Fibroblast of pulmonary artery (primary cell): Measurements from ENCODE around the gene HERC3.

Experiments used
- DNase-seq: peaks from one replicate; pipeline ENCODE4 v3.0.0-alpha.2; 2010; ENCODE audit warnings: low read depth
- H3K4me3 ChIP-seq: replicated peaks from 2 replicates; pipeline ENCODE4 v1.5.1; 2011; ENCODE audit warnings: low read depth, mild to moderate bottlenecking, control low read depth, low read length, moderate library complexity
- CTCF ChIP-seq: IDR thresholded peaks from 2 replicates; pipeline ENCODE4 v1.5.1; 2011; ENCODE audit warnings: mild to moderate bottlenecking, control low read depth, low read length, inconsistent platforms; ENCODE audit errors: missing control alignments

HERC3 gene

DNA sequence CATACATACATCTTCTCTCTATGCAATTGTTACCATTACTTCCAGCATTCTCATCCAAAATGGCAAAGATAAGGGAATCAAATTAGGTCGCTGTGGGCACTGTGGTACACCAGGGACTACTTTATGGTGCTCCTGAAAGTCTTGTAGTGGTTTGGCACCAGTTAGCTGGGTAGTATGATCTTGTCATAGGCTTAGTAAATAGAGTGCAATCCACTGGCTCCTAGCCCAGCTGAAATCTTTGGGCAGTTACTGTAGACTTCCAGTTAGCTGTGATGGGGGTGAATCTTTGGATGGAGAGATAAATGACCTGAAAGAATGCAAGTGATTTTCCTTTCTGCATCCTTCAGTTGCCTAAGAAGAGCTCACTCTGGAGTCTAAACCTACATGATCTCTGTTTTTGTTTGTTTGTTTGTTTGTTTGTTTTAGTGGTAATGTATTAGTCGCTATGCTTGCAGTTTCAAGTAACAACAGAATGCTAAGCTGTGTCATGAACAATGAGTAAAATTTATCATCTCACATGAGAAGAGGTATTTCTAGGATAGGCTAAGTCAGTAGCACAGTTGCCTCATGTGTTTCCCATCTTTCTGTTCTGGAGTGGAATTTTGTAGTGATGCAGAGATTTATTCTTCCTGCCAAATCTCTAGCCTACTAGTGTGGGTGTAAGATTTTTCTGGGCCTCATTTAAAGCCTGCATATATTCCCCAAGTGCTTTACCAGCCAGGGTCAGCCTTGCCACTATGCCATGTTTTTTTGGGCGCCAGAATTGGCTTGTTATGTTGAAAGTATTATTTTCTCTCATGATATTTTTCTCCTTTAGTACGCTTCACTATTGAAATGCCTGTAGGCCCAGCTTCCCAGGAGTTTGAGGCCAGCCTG is 24.2 kb downstream of the HERC3 start:
- TF ChIP-seq CTCF = no peak
- peak; percentile 80 for DNase-seq
- no peak overlapping the region for H3K4me3 ChIP-seq

- TF ChIP-seq CTCF = no peak
- no peak overlapping the region for H3K4me3 ChIP-seq
- DNase-seq = no peak
Measured at GRCh38 chr4:88618782-88619485, 26.7 kb downstream of the HERC3 start.

GRCh38 chr4:88619971-88620370 is 27.7 kb downstream of the HERC3 start:
- TF ChIP-seq CTCF = no peak
- H3K4me3 ChIP-seq = no peak overlapping the region
- no peak for DNase-seq

DNA sequence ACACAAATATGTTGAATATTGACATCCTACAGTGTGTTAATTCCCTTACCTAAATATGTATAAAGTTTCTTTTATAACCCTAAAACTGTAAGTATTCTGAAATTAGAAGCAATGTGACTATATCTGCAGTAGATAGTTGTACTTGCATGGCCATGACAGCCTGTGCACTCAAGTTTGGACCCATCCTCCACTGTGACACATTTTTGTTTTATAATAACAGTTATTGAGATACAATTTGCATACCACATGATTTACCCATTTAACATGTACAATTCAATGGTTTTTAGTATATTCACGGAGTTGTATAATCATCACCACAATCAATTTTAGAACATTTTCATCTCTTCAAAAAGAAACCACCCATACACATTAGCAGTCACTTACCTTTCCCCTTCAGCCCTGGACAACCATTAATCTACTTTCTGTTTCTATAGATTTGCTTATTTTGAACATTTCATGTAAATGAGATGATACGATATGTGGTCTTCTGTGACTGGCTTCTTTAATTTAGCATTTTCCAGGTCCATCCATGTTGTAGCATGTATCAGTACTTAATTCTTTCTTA is 29.6 kb downstream of the HERC3 start:
- H3K4me3 ChIP-seq = no peak overlapping the region
- DNase-seq = no peak
- TF ChIP-seq CTCF = no peak

DNA sequence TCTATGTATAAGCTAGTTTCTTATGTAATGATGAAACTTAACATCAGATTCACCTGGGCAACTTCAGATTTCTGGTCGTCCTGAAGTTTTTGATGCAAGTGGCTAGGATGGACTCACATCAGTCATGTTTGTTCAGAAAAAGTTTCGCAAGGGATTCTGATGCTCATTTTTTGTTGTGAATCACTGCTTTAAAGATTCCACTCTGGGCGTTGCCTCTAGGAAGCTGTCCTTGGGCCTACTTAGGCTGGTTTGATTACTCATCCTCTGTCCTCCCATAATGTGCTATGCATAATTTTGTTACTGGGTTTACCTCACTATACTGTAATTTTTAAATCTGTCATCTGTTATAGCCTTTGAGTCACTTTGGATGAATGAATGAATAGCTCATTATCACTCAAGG is 30.8 kb downstream of the HERC3 start:
- no peak for TF ChIP-seq CTCF
- H3K4me3 ChIP-seq = no peak overlapping the region
- DNase-seq = peak; percentile 76

GRCh38 chr4:88628746-88629145 is 36.5 kb downstream of the HERC3 start:
- TF ChIP-seq CTCF = no peak
- H3K4me3 ChIP-seq = no peak overlapping the region
- no peak for DNase-seq
